Adrenal gland (tissue), 12 donors: ENCODE data around the gene IL1RL1. TPM values are rescaled to one million over a fixed set of nuclear protein-coding genes. Genes with fewer than 3 reads are reported as not detected.

Source experiments
- DNase-seq, 7 donors: peaks; one replicate each; pipeline ENCODE4 v3.0.0-alpha.2; 2019 to 2020
- H3K27ac ChIP-seq, 5 donors: fragments of 200-600 bp; sonication (generic) in 4 of 5; 1 replicate in 3 of 5; 2 replicates in 2 of 5; pipeline versions ENCODE4 v1.5.1 to v1.8.0; 2016 to 2020; ENCODE audit warnings: mild to moderate bottlenecking in 1 of 5
- H3K27me3 ChIP-seq: fragments of 200-600 bp; 2 replicates; pipeline ENCODE4 v1.8.0; 2021
- H3K36me3 ChIP-seq, 2 donors: fragments of 200-600 bp; replicated peaks in 1 of 2; 1 replicate in 1 of 2; 2 replicates in 1 of 2; pipeline versions ENCODE4 v1.5.1 to v1.8.0; 2018 to 2022
- H3K4me1 ChIP-seq, 2 donors: fragments of 200-600 bp; replicated peaks in 1 of 2; 1 replicate in 1 of 2; 2 replicates in 1 of 2; pipeline versions ENCODE4 v1.5.1 to v1.8.0; 2018 to 2021
- H3K4me3 ChIP-seq, 4 donors: fragments of 200-600 bp; sonication (generic) in 3 of 4; one replicate each; pipeline ENCODE4 v1.5.1; 2016 to 2018
- H3K9me3 ChIP-seq, 3 donors: fragments of 200-600 bp; sonication (generic) in 1 of 3; replicated peaks in 1 of 3; 1 replicate in 2 of 3; 2 replicates in 1 of 3; pipeline versions ENCODE4 v1.5.1 to v1.8.0; 2016 to 2021
- CTCF ChIP-seq, 6 experiments: fragments of 450-650 bp in 4 of 6; fragments of 200-600 bp in 2 of 6; sonication (generic) in 1 of 6; IDR thresholded peaks; 1 replicate in 5 of 6; 2 replicates in 1 of 6; pipeline versions ENCODE4 v1.5.1 to v1.8.0; 2016 to 2021; ENCODE audit warnings: antibody characterized with exemption in 6 of 6, mild to moderate bottlenecking in 2 of 6, moderate library complexity in 1 of 6
- POLR2A ChIP-seq, 2 donors: fragments of 450-650 bp; IDR thresholded peaks; one replicate each; pipeline ENCODE4 v1.6.1; 2017; ENCODE audit warnings: antibody characterized with exemption in 2 of 2, mild to moderate bottlenecking in 2 of 2, moderate library complexity in 1 of 2
- WGBS, 4 donors: extraction: QIAGEN DNeasy Blood & Tissue Kit in 2 of 4; methylation state at CpG; one replicate each; pipeline versions ENCODE4 v1.1.5 to v1.1.7; 2013 to 2017; 5-methylcytosine and 5-hydroxymethylcytosine counted together
- intact Hi-C, 2 donors: fragments of 100-400 bp; cut with DNase I; formaldehyde crosslinking; loops; one replicate each; pipeline versions ENCODE4 v1.14.1 to v1.15.0; 2022 to 2023
- polyA plus RNA-seq, 3 donors: library from polyadenylated mRNA; stranded (reverse); fragments of 200-250 nt in 2 of 3; fragments of 350-450 nt in 1 of 3; fragmentation: Illumina TruSeq in 1 of 3; extraction: RNeasy Lipid Tissue Mini Kit (QIAGEN cat#74804) in 1 of 3; gene quantifications; one replicate each; pipeline ENCODE4 v1.2.3, GENCODE V29; 2013 to 2014
- total RNA-seq, 9 donors: library from RNA; depleted of rRNA in 4 of 9; stranded (reverse); fragments of >200 nt in 4 of 9; fragments of 120-200 nt in 1 of 9; fragmentation: NEBNext Ultra II Directional in 1 of 9; extraction: Animal tissue kit (Norgen Biotek cat#: 25700) in 1 of 9; gene quantifications; one replicate each; pipeline versions ENCODE4 v1.1.0 to v1.2.4, GENCODE V29; 2013 to 2023
- donor health status: healthy with polysubstance abuse.
- donor health status: Bipolar disorder and iron deficiency.
- donor health status: DM: yes; HTN: yes; CAD: no.
- donor health status: DM: no; HTN: no; CAD: no.
- donor health status: DM: no; HTN: no; CAD: no.
- donor health status: DM: yes; HTN: yes; CAD: no.

The IL1RL1 gene
- total and polyA plus RNA-seq, 12 donors = 2.1 to 74.8 (median 23.4) TPM

GRCh38 chr2:102273619-102274211, 37.6 kb upstream of the IL1RL1 start:
- Histone ChIP-seq H3K9me3 (no peaks in the 10 kb centered on the region), H3K4me1 (peaks cover 0 to 6% of the 10 kb centered on the region in 2 donors), H3K27me3 (no peaks in the 10 kb centered on the region), H3K36me3 (no peaks in the 10 kb centered on the region), H3K4me3 (no peak overlapping the region), H3K27ac (peak overlapping the region in 2 of 5 donors; percentile 62 to 80)
- no peak for TF ChIP-seq CTCF (IDR thresholded peaks at IDR 0.05)
- TF ChIP-seq POLR2A (IDR thresholded peaks at IDR 0.05) = no peak
- intact Hi-C loops = no loop called here
- WGBS, 4 donors = 31 to 43% (median 39%) methylated on average over 6 of the region's 6 CpGs
- DNase-seq = peak in 2 of 7 donors; percentile 16 to 26

DNA sequence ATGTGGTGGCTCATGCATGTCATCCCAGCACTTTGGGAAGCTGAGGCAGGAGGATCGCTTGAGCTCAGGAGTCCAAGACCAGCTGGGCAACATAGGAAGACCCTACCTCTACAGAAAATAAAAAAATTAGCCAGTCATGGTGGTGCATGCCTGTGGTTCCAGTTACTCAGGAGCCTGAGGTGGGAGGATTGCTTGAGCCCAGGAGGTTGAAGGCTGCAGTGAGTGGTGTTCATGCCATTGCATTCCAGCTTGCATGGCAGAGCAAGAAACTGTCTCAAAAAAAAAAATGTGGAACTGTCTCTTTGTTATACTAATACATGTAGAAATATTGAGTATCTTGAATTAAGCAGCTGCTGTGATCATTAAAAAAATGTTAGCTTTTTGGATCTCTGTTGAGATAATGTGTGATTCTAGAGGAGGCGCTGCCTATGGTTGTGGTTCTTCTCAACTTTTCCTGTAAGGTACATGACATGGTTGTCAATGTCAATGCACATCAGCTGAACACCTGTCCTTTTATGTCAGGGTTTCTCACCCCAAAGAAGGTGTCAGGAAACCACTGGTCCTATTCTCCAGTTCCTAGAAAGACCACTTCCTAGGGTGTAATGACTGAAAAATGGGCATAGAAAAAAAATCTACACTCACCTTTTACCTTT, 34.7 kb upstream of the IL1RL1 start:
- Histone ChIP-seq H3K9me3 (no peaks in the 10 kb centered on the region), H3K36me3 (no peaks in the 10 kb centered on the region), H3K4me3 (no peak overlapping the region), H3K27ac (no peak overlapping the region), H3K4me1 (no peaks in the 10 kb centered on the region), H3K27me3 (no peaks in the 10 kb centered on the region)
- DNase-seq = no peak
- 82 to 90% (median 87%) methylated on average over 2 of the region's 2 CpGs for WGBS, 4 donors
- TF ChIP-seq CTCF (IDR thresholded peaks at IDR 0.05) (no peak), POLR2A (IDR thresholded peaks at IDR 0.05) (no peak)
- intact Hi-C loops = no loop called here

DNA sequence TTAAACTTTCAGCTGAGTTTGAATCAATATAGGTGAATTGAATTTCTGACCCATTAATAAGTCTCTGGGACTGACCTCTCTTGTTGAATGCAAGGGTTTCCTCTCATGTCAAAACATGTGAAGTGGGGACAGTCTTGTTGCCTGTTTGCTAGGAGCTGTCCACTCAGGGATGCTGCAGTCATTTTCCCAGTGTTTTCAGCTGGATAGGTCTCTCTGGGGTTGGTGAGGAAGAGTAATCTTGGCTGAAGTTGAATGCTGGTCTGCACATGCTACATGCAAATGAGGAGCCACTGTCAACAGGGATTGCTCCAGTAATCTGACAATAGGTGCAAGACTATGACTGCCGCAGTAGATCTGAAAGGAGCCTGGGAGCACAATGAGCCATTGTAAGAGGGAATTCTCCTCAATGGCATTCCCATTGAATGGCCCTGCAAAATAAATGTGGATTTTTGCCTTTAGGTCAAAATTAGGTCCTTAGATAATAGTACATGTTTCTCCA, 34.1 kb upstream of the IL1RL1 start:
- Histone ChIP-seq H3K4me3 (no peak overlapping the region), H3K27ac (no peak overlapping the region), H3K9me3 (no peaks in the 10 kb centered on the region), H3K27me3 (no peaks in the 10 kb centered on the region), H3K4me1 (no peaks in the 10 kb centered on the region), H3K36me3 (no peaks in the 10 kb centered on the region)
- intact Hi-C loops = no loop called here
- 78 to 100% (median 92%) methylated on average over 1 of the region's 1 CpG for WGBS, 4 donors
- no peak for DNase-seq
- TF ChIP-seq CTCF (IDR thresholded peaks at IDR 0.05) (no peak), POLR2A (IDR thresholded peaks at IDR 0.05) (no peak)

- Histone ChIP-seq H3K9me3 (no peaks in the 10 kb centered on the region), H3K27me3 (no peaks in the 10 kb centered on the region), H3K4me3 (no peak overlapping the region), H3K36me3 (no peaks in the 10 kb centered on the region), H3K4me1 (no peaks in the 10 kb centered on the region), H3K27ac (no peak overlapping the region)
- peak in 1 of 7 donors; percentile 19 for DNase-seq
- intact Hi-C loops = no loop called here
- TF ChIP-seq POLR2A (IDR thresholded peaks at IDR 0.05) (no peak), CTCF (IDR thresholded peaks at IDR 0.05) (no peak)
- WGBS, 4 donors = 55 to 64% (median 56%) methylated on average over 3 of the region's 3 CpGs
Measured at GRCh38 chr2:102278720-102279390, 32.5 kb upstream of the IL1RL1 start.
